Measurements from ENCODE around the gene NOL8.

Gene NOL8

GRCh38 chr9:92265154-92265553, 60.0 kb downstream of the NOL8 start:
- no peak for DNase-seq (ENCODE audit: low read depth)
- TF ChIP-seq, protein P1, sequence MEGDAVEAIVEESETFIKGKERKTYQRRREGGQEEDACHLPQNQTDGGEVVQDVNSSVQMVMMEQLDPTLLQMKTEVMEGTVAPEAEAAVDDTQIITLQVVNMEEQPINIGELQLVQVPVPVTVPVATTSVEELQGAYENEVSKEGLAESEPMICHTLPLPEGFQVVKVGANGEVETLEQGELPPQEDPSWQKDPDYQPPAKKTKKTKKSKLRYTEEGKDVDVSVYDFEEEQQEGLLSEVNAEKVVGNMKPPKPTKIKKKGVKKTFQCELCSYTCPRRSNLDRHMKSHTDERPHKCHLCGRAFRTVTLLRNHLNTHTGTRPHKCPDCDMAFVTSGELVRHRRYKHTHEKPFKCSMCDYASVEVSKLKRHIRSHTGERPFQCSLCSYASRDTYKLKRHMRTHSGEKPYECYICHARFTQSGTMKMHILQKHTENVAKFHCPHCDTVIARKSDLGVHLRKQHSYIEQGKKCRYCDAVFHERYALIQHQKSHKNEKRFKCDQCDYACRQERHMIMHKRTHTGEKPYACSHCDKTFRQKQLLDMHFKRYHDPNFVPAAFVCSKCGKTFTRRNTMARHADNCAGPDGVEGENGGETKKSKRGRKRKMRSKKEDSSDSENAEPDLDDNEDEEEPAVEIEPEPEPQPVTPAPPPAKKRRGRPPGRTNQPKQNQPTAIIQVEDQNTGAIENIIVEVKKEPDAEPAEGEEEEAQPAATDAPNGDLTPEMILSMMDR (IDR thresholded peaks at IDR 0.05; ENCODE audit: low read depth, low read length, missing control alignments) = no peak
- in situ Hi-C loops (cut with HindIII; ENCODE audit: low sequenced_read_pairs) = no loop called here
- no peak overlapping the region for H3K4me3 ChIP-seq (ENCODE audit: low read depth, low read length)

- no peak for DNase-seq (ENCODE audit: low read depth)
- H3K4me3 ChIP-seq (ENCODE audit: low read depth, low read length) = no peak overlapping the region
- in situ Hi-C loops (cut with HindIII; ENCODE audit: low sequenced_read_pairs) = no loop called here
- TF ChIP-seq, protein P1 (IDR thresholded peaks at IDR 0.05; ENCODE audit: low read depth, low read length, missing control alignments) = no peak
Measured at GRCh38 chr9:92263131-92263530, 62.0 kb downstream of the NOL8 start.

DNA sequence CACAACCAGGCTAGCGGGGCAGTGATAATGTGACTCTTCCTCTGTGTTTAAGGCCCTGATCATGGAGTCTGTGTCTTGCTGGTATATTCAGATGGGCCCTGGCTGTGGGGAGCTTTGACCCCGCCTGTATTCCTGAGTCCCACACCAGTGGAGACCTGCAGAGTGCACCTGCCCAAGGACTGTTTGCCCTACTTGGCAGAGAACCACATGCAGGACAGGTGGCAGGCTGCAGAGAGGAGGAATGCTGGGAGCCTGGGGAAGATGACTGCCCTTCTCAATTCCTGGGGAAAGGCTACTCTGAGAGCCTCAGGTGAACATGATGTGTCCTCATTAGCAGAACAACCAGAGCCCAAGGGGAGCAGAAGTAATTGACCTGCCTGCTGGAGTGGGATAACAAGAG, 67.8 kb downstream of the NOL8 start:
- no peak overlapping the region for H3K4me3 ChIP-seq (ENCODE audit: low read depth, low read length)
- in situ Hi-C loops (cut with HindIII; ENCODE audit: low sequenced_read_pairs) = no loop called here
- DNase-seq (ENCODE audit: low read depth) = no peak
- TF ChIP-seq, protein P1 (IDR thresholded peaks at IDR 0.05; ENCODE audit: low read depth, low read length, missing control alignments) = no peak

DNA sequence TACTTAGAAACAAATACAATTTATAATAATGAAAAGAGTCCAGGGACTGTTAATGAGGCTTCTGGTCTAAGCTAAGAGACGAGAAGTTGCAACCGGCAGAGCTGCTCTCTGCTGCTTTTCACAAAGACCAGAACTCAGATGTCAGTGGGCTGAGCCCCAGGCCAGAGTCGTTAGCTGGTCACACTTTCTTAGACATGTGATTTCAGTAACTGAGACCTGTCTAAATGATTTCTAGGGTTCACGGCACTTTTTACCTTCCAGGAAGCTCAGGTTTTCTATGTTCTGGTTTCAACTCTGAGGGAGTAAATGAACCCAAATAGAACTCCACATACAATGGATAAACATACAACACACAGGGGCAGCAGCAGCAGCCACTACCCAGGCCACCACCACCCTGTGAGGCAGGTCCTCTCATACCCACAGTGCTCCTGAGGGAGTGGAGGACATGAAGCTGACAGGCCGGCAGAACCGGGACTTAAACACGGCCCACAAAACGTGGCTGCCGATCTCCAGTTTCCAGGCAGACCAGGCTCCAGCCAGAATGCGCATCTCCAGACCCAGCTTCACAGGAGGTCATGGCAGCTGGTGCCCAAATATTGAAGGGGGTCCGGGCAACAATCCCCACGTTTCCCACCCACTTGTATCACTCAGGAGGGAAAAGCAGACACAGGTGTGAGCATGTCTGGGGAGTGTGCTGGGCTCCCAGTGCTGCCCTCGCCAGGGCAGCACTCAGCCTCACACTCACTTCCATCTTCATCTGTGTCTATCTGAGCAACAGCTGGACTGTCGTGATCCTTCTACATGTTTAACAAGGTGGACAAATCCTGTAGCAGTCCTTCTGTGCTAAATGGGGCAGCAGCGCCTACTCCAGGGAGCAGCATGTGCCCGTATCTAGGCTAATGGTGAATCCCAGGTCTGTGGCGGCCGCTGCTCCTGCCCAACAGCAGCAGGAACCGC, 70.5 kb downstream of the NOL8 start:
- no peak for DNase-seq (ENCODE audit: low read depth)
- in situ Hi-C loops (cut with HindIII; ENCODE audit: low sequenced_read_pairs) = no loop called here
- TF ChIP-seq, protein P1 (IDR thresholded peaks at IDR 0.05; ENCODE audit: low read depth, low read length, missing control alignments) = no peak
- no peak overlapping the region for H3K4me3 ChIP-seq (ENCODE audit: low read depth, low read length)

DNA sequence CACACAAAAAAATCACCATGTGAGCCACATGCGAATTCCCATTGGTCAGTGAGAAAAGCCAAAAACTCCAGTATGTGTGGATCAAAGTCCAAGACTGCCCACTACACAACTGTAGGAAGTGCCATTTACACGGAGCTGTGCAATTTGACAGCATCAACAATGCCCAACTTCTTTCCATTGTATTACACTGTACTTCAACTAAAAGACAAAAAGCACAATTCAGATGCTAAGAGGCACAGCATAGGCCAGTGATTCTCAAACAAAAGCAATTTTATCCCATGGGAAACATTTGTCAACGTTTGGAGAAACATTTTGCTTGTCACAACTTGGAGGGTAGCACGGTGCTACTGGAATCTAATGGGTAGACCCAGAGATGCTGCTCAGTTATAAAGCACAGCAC, 71.5 kb downstream of the NOL8 start:
- in situ Hi-C loops (cut with HindIII; ENCODE audit: low sequenced_read_pairs) = no loop called here

GRCh38 chr9:92247981-92248380, 77.2 kb downstream of the NOL8 start:
- in situ Hi-C loops (cut with HindIII; ENCODE audit: low sequenced_read_pairs) = no loop called here
- TF ChIP-seq, protein P1 (IDR thresholded peaks at IDR 0.05; ENCODE audit: low read depth, low read length, missing control alignments) = no peak
- DNase-seq (ENCODE audit: low read depth) = no peak
- H3K4me3 ChIP-seq (ENCODE audit: low read depth, low read length) = no peak overlapping the region

More for the DNA sequence above, 71.5 kb downstream of the NOL8 start:
- no peak for DNase-seq (ENCODE audit: low read depth)
- TF ChIP-seq, protein P1 (IDR thresholded peaks at IDR 0.05; ENCODE audit: low read depth, low read length, missing control alignments) = no peak
- H3K4me3 ChIP-seq (ENCODE audit: low read depth, low read length) = no peak overlapping the region

Data from astrocyte of the cerebellum (primary cell).